K562 (cell line): Measurements from ENCODE around the gene LMBR1L. TPM values are rescaled to one million over a fixed set of nuclear protein-coding genes. Genes with fewer than 3 reads are reported as not detected.

Experiments
- ATAC-seq: fragments of 200-7000 bp; cut with Tn5 transposase; 3 replicates; pipeline ENCODE4 v1.9.1; 2020; ENCODE audit warnings: moderate library complexity
- BruUV-seq: library from RNA; stranded (reverse); fragments of 400-500 nt; replicated peaks from 2 replicates; lab custom pipeline; 2021; lab: Mats Ljungman, UMichigan
- CTCF ChIA-PET: fragments of 300-600 bp; formaldehyde crosslinking; extraction: SDS; loops from one replicate; lab custom pipeline; 2021; ENCODE audit warnings: low intra/inter-chr PET ratio; lab: Yijun Ruan, JAX
- POLR2A ChIA-PET: fragments of 300-600, 350-650 bp; sonication (Branson Sonifier 250); formaldehyde crosslinking; extraction: SDS; loops from one replicate; lab custom pipeline; 2021; ENCODE audit warnings: antibody characterized with exemption, inconsistent platforms; lab: Yijun Ruan, JAX
- DNase-seq, 4 experiments: peaks; one replicate each; pipeline versions ENCODE4 v3.0.0 to v3.0.0-alpha.2; 2011 to 2018; ENCODE audit warnings: low spot score in 3 of 4, mixed read lengths in 3 of 4; ENCODE audit errors: extremely low read depth in 1 of 4
- FAIRE-seq: peaks from 2 replicates; lab custom pipeline; 2011; peaks lifted over from hg19 to GRCh38; lab: Jason Lieb, UNC
- H2AFZ ChIP-seq: 2 replicates; pipeline ENCODE4 v1.6.0; 2011; ENCODE audit warnings: low read depth, low read length, control low read depth, inconsistent platforms
- H3K27ac ChIP-seq: fragments of 200-600 bp; 3 replicates; pipeline ENCODE4 v1.8.0; 2011; ENCODE audit warnings: low read depth, mild to moderate bottlenecking, control low read depth, inconsistent platforms, low read length, moderate library complexity, mixed read lengths; ENCODE audit errors: extremely low read depth
- H3K27me3 ChIP-seq, 2 experiments: fragments of 300-600 bp in 1 of 2; 2 replicates in 1 of 2; 3 replicates in 1 of 2; pipeline versions ENCODE4 v1.6.0 to v1.8.0; 2011; ENCODE audit warnings: inconsistent platforms in 2 of 2, low read length in 2 of 2, mild to moderate bottlenecking in 1 of 2, mixed read lengths in 1 of 2, moderate library complexity in 1 of 2; ENCODE audit not compliant: control insufficient read depth in 2 of 2, insufficient read depth in 2 of 2
- H3K36me3 ChIP-seq: fragments of 300-600 bp; 3 replicates; pipeline ENCODE4 v1.8.0; 2011; ENCODE audit warnings: mild to moderate bottlenecking, low read length, inconsistent platforms; ENCODE audit not compliant: control insufficient read depth, insufficient read depth
- H3K4me1 ChIP-seq, 2 experiments: fragments of 200-600 bp in 1 of 2; replicated peaks in 1 of 2; 2 replicates in 1 of 2; 3 replicates in 1 of 2; pipeline versions ENCODE4 v1.5.1 to v1.8.0; 2011; ENCODE audit warnings: inconsistent platforms in 2 of 2, low read length in 2 of 2, mild to moderate bottlenecking in 1 of 2, mixed read lengths in 1 of 2, moderate library complexity in 1 of 2; ENCODE audit not compliant: control insufficient read depth in 2 of 2, insufficient read depth in 2 of 2
- H3K4me2 ChIP-seq: 2 replicates; pipeline ENCODE4 v1.6.1; 2011; ENCODE audit warnings: low read length, control low read depth, inconsistent platforms, mixed read lengths; ENCODE audit not compliant: insufficient read depth
- H3K4me3 ChIP-seq: fragments of 200-600 bp; sonication (generic), shearing (Covaris generic); 2 replicates; pipeline ENCODE4 v1.5.1; 2016; ENCODE audit warnings: control low read depth, inconsistent platforms
- H3K79me2 ChIP-seq: fragments of 200-600 bp; 3 replicates; pipeline ENCODE4 v1.8.0; 2011; ENCODE audit warnings: low read length, inconsistent platforms; ENCODE audit not compliant: control insufficient read depth, insufficient read depth
- H3K9ac ChIP-seq, 2 experiments: 2 replicates each; pipeline versions ENCODE4 v1.6.0 to v1.6.1; 2011; ENCODE audit warnings: low read depth in 2 of 2, low read length in 2 of 2, control low read depth in 1 of 2, inconsistent platforms in 1 of 2, mild to moderate bottlenecking in 1 of 2, mixed read lengths in 1 of 2; ENCODE audit not compliant: insufficient read depth in 1 of 2
- H3K9me1 ChIP-seq: one replicate; pipeline ENCODE4 v1.6.0; 2011; ENCODE audit warnings: inconsistent platforms, mild to moderate bottlenecking, low read length, moderate library complexity; ENCODE audit not compliant: control insufficient read depth, insufficient read depth
- H3K9me3 ChIP-seq: replicated peaks from 2 replicates; pipeline ENCODE4 v1.5.1; 2011; ENCODE audit warnings: low read depth, low read length, inconsistent platforms; ENCODE audit not compliant: control insufficient read depth, insufficient read depth
- H4K20me1 ChIP-seq: replicated peaks from 2 replicates; pipeline ENCODE4 v1.6.1; 2011; ENCODE audit warnings: low read length, inconsistent platforms, mixed read lengths; ENCODE audit not compliant: control insufficient read depth, insufficient read depth
- BRD4 ChIP-seq: fragments of 200-600 bp; sonication (generic); IDR thresholded peaks from 2 replicates; pipeline ENCODE4 v1.6.1; 2017; ENCODE audit warnings: inconsistent platforms
- CHD1 ChIP-seq: fragments of 200-600 bp; sonication (generic); IDR thresholded peaks from one replicate; pipeline ENCODE4 v1.6.1; 2012; ENCODE audit warnings: mild to moderate bottlenecking, moderate library complexity, low read length, inconsistent platforms
- HLTF ChIP-seq: fragments of 450-650 bp; IDR thresholded peaks from 2 replicates; pipeline ENCODE4 v1.6.1; 2016
- MAFK ChIP-seq: IDR thresholded peaks from 2 replicates; pipeline ENCODE4 v1.6.1; 2011; ENCODE audit warnings: low read length, improper control_type of control experiment
- MCM5 ChIP-seq: fragments of 450-650 bp; IDR thresholded peaks from 2 replicates; pipeline ENCODE4 v1.6.1; 2016; ENCODE audit warnings: low read depth
- MLLT1 ChIP-seq, 2 experiments: fragments of 450-650 bp; IDR thresholded peaks; 2 replicates each; pipeline ENCODE4 v1.6.1; 2016
- MTA3 ChIP-seq: fragments of 450-650 bp; formaldehyde crosslinking; IDR thresholded peaks from 2 replicates; pipeline ENCODE4 v1.6.1; 2017; ENCODE audit warnings: mild to moderate bottlenecking, borderline replicate concordance
- POLR2G ChIP-seq: fragments of 200-400 bp; formaldehyde crosslinking; IDR thresholded peaks from 2 replicates; pipeline ENCODE4 v1.6.1; 2017; ENCODE audit warnings: low read depth, mild to moderate bottlenecking, antibody characterized with exemption, low read length, moderate library complexity
- RCOR1 ChIP-seq, 2 experiments: IDR thresholded peaks; 2 replicates each; pipeline ENCODE4 v1.6.1; 2012; ENCODE audit warnings: low read depth in 2 of 2, low read length in 2 of 2, borderline replicate concordance in 1 of 2, improper control_type of control experiment in 1 of 2
- STAT5B ChIP-seq: fragments of 250-450 bp; sonication (Bioruptor Pico); IDR thresholded peaks from 2 replicates; pipeline ENCODE4 v1.8.0; 2021; ENCODE audit warnings: mild to moderate bottlenecking, inconsistent platforms
- TEAD4 ChIP-seq, 2 experiments: sonication (generic) in 1 of 2; formaldehyde crosslinking in 1 of 2; IDR thresholded peaks; 2 replicates each; pipeline versions ENCODE4 v1.6.1 to v1.8.0; 2012 to 2022; ENCODE audit warnings: borderline replicate concordance in 1 of 2, inconsistent platforms in 1 of 2, low read length in 1 of 2, mild to moderate bottlenecking in 1 of 2, missing genetic modification reagents in 1 of 2
- ZBED1 ChIP-seq: IDR thresholded peaks from 2 replicates; pipeline ENCODE4 v1.6.1; 2014
- ZNF551 ChIP-seq: fragments of 250-450 bp; sonication (Bioruptor Pico); IDR thresholded peaks from 2 replicates; pipeline ENCODE4 v1.5.0; 2021; ENCODE audit warnings: mild to moderate bottlenecking, moderate library complexity
- WGBS: fragments of 100-300 bp; shearing (Covaris generic); methylation state at CpG from one replicate; pipeline ENCODE4 v1.1.6; 2016; ENCODE audit warnings: low coverage, mixed read lengths; ENCODE audit not compliant: insufficient coverage; ENCODE audit errors: missing lambda C conversion rate; 5-methylcytosine and 5-hydroxymethylcytosine counted together
- in situ Hi-C: fragments of 300-500 bp; cut with MboI; formaldehyde crosslinking; loops from 4 replicates; pipeline ENCODE4 v1.15.0; 2018; ENCODE audit warnings: inconsistent platforms, mixed read lengths
- intact Hi-C: fragments of 100-400 bp; cut with micrococcal nuclease; formaldehyde crosslinking; loops from 2 replicates; pipeline ENCODE4 v1.14.2; 2022
- polyA plus RNA-seq, 8 experiments: library from polyadenylated mRNA; depleted of rRNA in 4 of 8; stranded (reverse) in 5 of 8; unstranded in 3 of 8; fragments of >200 nt; fragmentation: Nextera tagmentation in 2 of 8; fragmentation: Illumina TruSeq in 1 of 8; extraction: Ambion mirVana in 2 of 8; extraction: Trizol in 1 of 8; gene quantifications; 2 replicates each; pipeline versions ENCODE4 v1.2.1 to v1.2.3, GENCODE V29; 2011 to 2014; ENCODE audit warnings: inconsistent platforms in 1 of 8, missing spikeins in 1 of 8
- total RNA-seq, 7 experiments: library from RNA; depleted of rRNA in 6 of 7; stranded (reverse); fragments of >200 nt in 6 of 7; fragmentation: Illumina TruSeq in 2 of 7; extraction: Trizol in 2 of 7; gene quantifications; 2 replicates each; pipeline versions ENCODE4 v1.2.1 to v1.2.3, GENCODE V29; 2011 to 2021; ENCODE audit warnings: low replicate concordance in 1 of 7
- TF ChIP-seq, protein P1 (sequence below), 2 experiments: fragments of 450-650 bp; IDR thresholded peaks; 2 replicates each; pipeline ENCODE4 v1.6.1; 2018; ENCODE audit warnings: mild to moderate bottlenecking in 2 of 2, low read depth in 1 of 2; ENCODE audit not compliant: partially characterized antibody in 2 of 2
- TF ChIP-seq, protein P2 (sequence below), 2 experiments: IDR thresholded peaks; 2 replicates each; pipeline ENCODE4 v1.6.1; 2012; ENCODE audit warnings: improper control_type of control experiment in 2 of 2, low read depth in 2 of 2, low read length in 2 of 2, borderline replicate concordance in 1 of 2

Gene LMBR1L
- total and polyA plus RNA-seq, 9 of the 15 experiments (the other 6 are each of a cell fraction or from before 2014, with no cell fraction given): 2.5 to 57.0 (median 31.1) TPM

DNA sequence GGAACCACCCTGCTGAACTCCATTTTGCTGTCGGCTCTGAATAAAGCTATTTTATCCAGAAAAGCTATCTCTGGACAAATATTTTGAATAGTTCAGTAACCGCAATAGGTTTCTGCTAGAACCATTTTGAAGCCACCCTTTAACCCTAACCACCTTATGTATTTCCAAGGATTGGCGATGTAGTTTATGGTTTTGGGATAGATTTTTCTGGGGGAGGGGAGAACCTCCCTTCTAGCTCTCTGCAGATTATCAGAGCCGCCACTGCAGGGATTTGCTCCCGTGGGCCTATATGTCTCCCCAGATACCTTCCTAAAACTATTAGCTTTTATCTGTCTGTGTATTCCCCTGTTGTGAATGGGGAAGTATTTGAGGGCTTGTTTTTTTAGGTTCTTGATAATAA is 22.4 kb upstream of the LMBR1L start:
- H3K9me1 ChIP-seq: peaks cover 4% of the 10 kb centered on the region
- no peaks in the 10 kb centered on the region for H3K27me3 ChIP-seq
- ATAC-seq (no peak), FAIRE-seq (no peak), DNase-seq (peak in 2 of 4 experiments; percentile 20 to 44)
- peak overlapping the region in 1 of 2 experiments; percentile 88; a peak in 2 of 4 replicates for H3K9ac ChIP-seq
- H3K79me2 ChIP-seq: peaks cover 51% of the 10 kb centered on the region
- H4K20me1 ChIP-seq: peaks cover 13% of the 10 kb centered on the region
- H3K27ac ChIP-seq: no peak overlapping the region; the same call in 2 of the 3 replicates
- ChIA-PET CTCF (no interaction called here), POLR2A (interaction anchor here (0.6 to 4.9 kb wide), 17 partner anchors 9 to 144 kb away, joined by 3 to 151 read pairs (median 13); partner anchors contain the start of genes DHH, RHEBL1 and TUBA1C)
- in situ Hi-C loops: no loop called here
- peak overlapping the region; percentile 77 for H3K4me2 ChIP-seq
- peak overlapping the region; percentile 84 for H3K4me3 ChIP-seq
- peaks cover 26% of the 10 kb centered on the region for H3K36me3 ChIP-seq
- BruUV-seq: no TSS peak
- H3K9me3 ChIP-seq: no peaks in the 10 kb centered on the region
- 0 out of 2 replicates have a peak overlapping the region, but pooled peaks have one; percentile 5 for H2AFZ ChIP-seq
- 3% methylated on average over 5 of the region's 5 CpGs for WGBS
- intact Hi-C loops: loop anchor here (5.0 to 10.0 kb wide), 2 partner anchors 71 to 132 kb away; partner anchors contain the start of genes KMT2D and TUBA1C
- H3K4me1 ChIP-seq: peaks cover 15 to 31% of the 10 kb centered on the region in 2 experiments; a peak in 4 of 5 replicates
- TF ChIP-seq, protein P1, sequence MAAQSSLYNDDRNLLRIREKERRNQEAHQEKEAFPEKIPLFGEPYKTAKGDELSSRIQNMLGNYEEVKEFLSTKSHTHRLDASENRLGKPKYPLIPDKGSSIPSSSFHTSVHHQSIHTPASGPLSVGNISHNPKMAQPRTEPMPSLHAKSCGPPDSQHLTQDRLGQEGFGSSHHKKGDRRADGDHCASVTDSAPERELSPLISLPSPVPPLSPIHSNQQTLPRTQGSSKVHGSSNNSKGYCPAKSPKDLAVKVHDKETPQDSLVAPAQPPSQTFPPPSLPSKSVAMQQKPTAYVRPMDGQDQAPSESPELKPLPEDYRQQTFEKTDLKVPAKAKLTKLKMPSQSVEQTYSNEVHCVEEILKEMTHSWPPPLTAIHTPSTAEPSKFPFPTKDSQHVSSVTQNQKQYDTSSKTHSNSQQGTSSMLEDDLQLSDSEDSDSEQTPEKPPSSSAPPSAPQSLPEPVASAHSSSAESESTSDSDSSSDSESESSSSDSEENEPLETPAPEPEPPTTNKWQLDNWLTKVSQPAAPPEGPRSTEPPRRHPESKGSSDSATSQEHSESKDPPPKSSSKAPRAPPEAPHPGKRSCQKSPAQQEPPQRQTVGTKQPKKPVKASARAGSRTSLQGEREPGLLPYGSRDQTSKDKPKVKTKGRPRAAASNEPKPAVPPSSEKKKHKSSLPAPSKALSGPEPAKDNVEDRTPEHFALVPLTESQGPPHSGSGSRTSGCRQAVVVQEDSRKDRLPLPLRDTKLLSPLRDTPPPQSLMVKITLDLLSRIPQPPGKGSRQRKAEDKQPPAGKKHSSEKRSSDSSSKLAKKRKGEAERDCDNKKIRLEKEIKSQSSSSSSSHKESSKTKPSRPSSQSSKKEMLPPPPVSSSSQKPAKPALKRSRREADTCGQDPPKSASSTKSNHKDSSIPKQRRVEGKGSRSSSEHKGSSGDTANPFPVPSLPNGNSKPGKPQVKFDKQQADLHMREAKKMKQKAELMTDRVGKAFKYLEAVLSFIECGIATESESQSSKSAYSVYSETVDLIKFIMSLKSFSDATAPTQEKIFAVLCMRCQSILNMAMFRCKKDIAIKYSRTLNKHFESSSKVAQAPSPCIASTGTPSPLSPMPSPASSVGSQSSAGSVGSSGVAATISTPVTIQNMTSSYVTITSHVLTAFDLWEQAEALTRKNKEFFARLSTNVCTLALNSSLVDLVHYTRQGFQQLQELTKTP (IDR thresholded peaks at IDR 0.05; ENCODE audit: low read depth in 1 of 2, partially characterized antibody in 2 of 2): no peak
- no peak for TF ChIP-seq MTA3
- TF ChIP-seq TEAD4 (IDR thresholded peaks at IDR 0.05; ENCODE audit: low read length): peak; percentile 34; the same call in 1 of the 2 replicates
- no peak for TF ChIP-seq TEAD4 (CRISPR knock-in tag; IDR thresholded peaks at IDR 0.05; ENCODE audit: borderline replicate concordance)
- TF ChIP-seq POLR2G: no peak
- TF ChIP-seq MCM5: no peak
- no peak for TF ChIP-seq ZNF551 (CRISPR knock-in tag)
- no peak for TF ChIP-seq STAT5B
- peak; percentile 42 to 89; a peak in 2 of 4 replicates for TF ChIP-seq RCOR1 (IDR thresholded peaks at IDR 0.05; ENCODE audit: borderline replicate concordance in 1 of 2, low read depth in 2 of 2, low read length in 2 of 2)
- peak in 1 of 2 experiments; percentile 31; a peak in 1 of 4 replicates for TF ChIP-seq MLLT1 (IDR thresholded peaks at IDR 0.05)
- no peak for TF ChIP-seq ZBED1
- TF ChIP-seq CHD1: no peak
- no peak for TF ChIP-seq BRD4
- TF ChIP-seq, protein P2, sequence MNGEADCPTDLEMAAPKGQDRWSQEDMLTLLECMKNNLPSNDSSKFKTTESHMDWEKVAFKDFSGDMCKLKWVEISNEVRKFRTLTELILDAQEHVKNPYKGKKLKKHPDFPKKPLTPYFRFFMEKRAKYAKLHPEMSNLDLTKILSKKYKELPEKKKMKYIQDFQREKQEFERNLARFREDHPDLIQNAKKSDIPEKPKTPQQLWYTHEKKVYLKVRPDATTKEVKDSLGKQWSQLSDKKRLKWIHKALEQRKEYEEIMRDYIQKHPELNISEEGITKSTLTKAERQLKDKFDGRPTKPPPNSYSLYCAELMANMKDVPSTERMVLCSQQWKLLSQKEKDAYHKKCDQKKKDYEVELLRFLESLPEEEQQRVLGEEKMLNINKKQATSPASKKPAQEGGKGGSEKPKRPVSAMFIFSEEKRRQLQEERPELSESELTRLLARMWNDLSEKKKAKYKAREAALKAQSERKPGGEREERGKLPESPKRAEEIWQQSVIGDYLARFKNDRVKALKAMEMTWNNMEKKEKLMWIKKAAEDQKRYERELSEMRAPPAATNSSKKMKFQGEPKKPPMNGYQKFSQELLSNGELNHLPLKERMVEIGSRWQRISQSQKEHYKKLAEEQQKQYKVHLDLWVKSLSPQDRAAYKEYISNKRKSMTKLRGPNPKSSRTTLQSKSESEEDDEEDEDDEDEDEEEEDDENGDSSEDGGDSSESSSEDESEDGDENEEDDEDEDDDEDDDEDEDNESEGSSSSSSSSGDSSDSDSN (IDR thresholded peaks at IDR 0.05; ENCODE audit: borderline replicate concordance in 1 of 2, low read depth in 2 of 2, low read length in 2 of 2): no peak
- no peak for TF ChIP-seq MAFK
- TF ChIP-seq HLTF: no peak
